ENCODE measurements around the gene SLC35F1.
A peak's percentile ranks its signal among the peaks of the same experiment; 100 is the strongest.

SLC35F1 gene

DNA sequence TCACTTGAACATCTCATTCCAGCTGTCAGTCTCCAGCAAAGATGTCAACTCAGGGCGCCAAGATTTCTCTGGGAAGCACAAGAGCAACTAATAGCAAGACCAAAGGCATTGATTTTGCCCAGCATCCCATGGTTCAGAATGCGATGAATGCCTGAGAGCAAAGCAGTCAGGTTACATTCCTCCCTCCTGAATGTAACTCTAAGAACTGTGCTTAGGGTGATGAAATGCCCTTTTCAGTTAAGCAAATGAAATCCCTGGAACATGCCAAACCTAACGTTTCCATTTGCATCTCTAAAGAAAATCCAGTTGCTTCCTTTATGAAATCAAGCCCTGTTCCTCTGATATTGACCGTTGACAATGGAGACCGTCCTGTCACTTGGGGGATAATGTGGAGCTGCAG lies 417.1 kb downstream of the SLC35F1 start:
- DNase-seq (ENCODE audit: low read depth in 1 of 2, low spot score in 1 of 2) = peak; percentile 27 to 67
- in situ Hi-C loops (cut with HindIII; ENCODE audit: low pct_unique_long_range_greater_than_20kb, low sequenced_read_pairs) = no loop called here
- no peak for TF ChIP-seq JUND (IDR thresholded peaks at IDR 0.05; ENCODE audit: low read depth)

DNA sequence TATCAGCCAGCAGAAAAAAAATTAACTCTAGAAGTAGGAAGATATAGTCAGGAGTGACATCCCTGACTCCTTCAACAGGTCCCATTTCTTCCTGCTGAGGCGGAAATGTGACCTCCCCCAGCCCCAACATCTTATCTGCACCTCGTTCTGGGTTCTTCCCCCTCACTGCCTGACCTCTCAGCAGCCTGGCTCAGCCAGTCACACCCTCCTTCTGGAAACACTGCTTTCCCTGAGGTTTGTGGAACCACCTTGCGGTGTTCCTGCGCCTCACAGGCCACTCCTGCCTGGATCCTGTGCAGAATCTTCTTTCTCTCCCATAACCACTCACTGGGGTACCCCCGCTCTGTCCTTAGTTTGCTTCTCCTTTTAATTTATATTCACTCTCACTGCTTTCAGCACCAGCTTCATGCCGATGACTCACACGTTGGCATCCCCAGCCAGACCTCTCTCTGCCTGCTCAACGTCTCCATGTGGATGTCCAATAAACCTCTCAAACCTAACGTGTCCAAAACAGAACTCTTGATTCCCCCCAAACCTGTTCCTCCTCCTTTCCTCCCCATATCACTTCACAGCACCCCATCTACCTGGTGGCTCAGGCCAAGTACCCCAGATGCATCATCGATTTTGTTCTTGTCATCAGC lies 418.3 kb downstream of the SLC35F1 start:
- no peak for DNase-seq (ENCODE audit: low read depth in 1 of 2, low spot score in 1 of 2)
- in situ Hi-C loops (cut with HindIII; ENCODE audit: low pct_unique_long_range_greater_than_20kb, low sequenced_read_pairs) = no loop called here
- no peak for TF ChIP-seq JUND (IDR thresholded peaks at IDR 0.05; ENCODE audit: low read depth)

DNA sequence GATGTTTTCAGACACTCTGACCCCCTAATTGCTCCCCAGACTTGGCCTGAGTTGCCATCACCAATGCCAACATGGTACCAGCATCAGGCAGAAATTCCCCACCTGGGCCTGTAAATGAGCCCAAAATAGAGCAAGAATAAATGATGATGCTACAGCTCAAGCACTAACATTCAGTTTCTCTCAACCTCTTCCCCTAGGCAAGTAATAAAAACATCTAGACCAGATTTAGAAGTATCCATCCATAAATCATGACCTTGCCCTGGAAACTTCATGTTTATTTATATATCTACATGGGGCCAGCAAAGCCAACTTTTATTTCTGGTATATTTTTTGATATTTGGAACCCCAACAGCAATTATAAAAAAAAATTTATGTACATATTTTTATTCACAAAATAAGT lies 419.6 kb downstream of the SLC35F1 start:
- in situ Hi-C loops (cut with HindIII; ENCODE audit: low pct_unique_long_range_greater_than_20kb, low sequenced_read_pairs) = no loop called here
- DNase-seq (ENCODE audit: low read depth in 1 of 2, low spot score in 1 of 2) = no peak
- no peak for TF ChIP-seq JUND (IDR thresholded peaks at IDR 0.05; ENCODE audit: low read depth)

DNA sequence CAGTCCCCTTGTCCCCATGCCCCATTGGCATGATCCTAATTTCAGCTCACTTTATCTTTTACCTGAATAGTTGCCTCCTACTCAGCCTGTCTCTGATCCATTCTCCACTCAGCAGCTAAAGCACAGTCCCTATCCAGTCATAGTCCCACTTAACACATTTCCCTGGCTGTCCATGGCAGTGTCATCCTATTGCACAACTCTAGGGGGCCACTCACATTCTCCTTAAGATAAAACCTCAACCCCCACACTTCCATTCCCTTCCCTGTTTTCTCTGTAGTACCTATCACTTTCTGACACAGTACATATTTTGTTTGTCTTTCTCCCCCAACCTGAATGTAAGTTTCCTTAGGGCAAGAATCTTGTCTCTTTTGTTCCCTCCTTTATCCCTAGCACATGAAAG lies 420.2 kb downstream of the SLC35F1 start:
- no peak for TF ChIP-seq JUND (IDR thresholded peaks at IDR 0.05; ENCODE audit: low read depth)
- no peak for DNase-seq (ENCODE audit: low read depth in 1 of 2, low spot score in 1 of 2)
- in situ Hi-C loops (cut with HindIII; ENCODE audit: low pct_unique_long_range_greater_than_20kb, low sequenced_read_pairs) = no loop called here

DNA sequence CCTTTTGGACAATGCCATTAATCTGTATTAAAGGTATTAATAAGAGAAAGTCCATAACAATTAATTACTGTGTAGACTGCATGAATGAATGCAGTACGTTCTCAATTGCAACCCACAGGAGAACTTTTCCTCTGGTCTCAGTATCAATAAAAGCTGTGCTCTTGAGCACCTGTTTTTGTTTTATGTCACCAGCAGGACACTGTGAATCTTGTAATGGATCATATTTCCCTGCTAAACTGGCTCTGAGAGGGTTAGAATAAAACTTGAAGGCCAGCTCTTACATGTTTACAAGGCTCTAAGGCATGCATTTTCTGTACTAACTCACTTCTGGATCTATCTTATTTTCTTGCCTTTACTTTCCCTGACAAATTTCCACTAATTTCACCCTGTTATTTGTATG lies 426.7 kb downstream of the SLC35F1 start:
- no peak for TF ChIP-seq JUND (IDR thresholded peaks at IDR 0.05; ENCODE audit: low read depth)
- DNase-seq (ENCODE audit: low read depth in 1 of 2, low spot score in 1 of 2) = peak in 1 of 2 experiments; percentile 29
- in situ Hi-C loops (cut with HindIII; ENCODE audit: low pct_unique_long_range_greater_than_20kb, low sequenced_read_pairs) = no loop called here

DNA sequence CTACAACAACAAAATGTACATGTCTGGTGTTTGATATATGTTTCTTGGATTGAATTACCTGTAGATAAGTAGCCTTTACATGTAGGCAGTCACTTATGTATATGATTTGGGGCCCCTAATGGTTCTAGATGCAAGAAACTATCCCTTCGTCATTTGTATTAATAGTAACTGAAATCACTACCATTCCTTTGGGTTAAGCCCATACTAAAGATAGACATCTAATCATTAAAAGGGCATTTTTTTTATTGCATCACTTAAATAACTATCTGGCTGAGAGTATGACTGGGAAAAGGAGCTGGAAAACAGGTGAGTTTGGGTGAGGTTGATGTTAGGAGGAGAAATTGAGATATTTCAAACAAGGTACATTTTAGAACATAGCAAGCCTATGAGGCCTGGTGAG lies 427.6 kb downstream of the SLC35F1 start:
- in situ Hi-C loops (cut with HindIII; ENCODE audit: low pct_unique_long_range_greater_than_20kb, low sequenced_read_pairs) = no loop called here
- no peak for TF ChIP-seq JUND (IDR thresholded peaks at IDR 0.05; ENCODE audit: low read depth)
- DNase-seq (ENCODE audit: low read depth in 1 of 2, low spot score in 1 of 2) = no peak

DNA sequence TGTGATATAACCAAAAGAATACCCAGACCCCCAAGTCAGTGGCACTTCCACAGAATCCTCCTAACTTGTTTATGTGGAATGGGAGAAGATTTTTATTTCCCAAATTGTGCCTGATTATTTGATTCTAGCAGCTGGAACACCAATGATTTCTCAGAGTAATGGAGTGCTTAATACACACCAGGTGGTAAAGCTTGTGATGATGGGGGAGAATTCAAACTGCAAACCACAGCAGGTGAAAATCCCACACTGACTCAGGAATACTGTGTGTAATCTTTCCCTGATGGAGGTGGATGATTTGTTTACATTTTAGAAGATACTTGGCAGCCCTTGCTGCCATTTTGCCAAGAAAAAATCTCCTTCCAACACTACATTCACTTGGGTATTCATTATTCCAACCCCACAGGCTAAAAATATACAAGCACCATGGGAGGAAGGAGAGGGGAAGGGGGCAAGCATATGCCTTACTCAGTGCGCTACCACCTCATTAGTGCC lies 428.3 kb downstream of the SLC35F1 start:
- no peak for DNase-seq (ENCODE audit: low read depth in 1 of 2, low spot score in 1 of 2)
- TF ChIP-seq JUND (IDR thresholded peaks at IDR 0.05; ENCODE audit: low read depth) = no peak
- in situ Hi-C loops (cut with HindIII; ENCODE audit: low pct_unique_long_range_greater_than_20kb, low sequenced_read_pairs) = no loop called here

DNA sequence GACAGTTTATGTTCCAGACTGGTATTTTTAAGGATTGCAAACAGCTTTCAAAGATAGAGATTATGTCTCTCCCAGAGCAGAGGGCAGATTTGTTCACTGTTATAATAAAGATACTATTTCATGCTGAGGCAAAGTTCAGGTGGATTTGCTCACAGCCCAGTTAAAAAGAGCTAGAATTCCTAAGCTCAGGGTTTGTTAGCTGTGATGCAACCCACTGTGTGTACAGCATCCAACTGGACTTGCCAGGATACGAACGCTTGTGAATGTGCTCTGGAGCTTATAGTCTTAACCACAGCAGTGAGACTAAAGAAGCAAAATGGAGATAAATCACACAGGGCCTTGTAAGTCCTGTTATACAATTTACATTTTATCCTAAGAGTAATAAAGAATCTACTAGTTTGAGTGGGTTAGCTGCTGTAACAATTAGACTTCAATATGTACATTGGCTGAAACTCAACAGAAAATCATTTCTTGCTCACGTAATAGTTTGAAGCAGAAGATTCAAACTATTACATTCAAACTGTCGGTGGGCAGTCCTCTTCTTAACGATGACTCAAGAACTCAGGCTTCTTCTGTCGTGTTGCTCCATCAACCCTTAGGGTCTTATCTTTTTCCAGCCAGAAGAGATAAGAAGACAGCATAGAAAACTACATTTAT lies 437.1 kb downstream of the SLC35F1 start:
- no peak for TF ChIP-seq JUND (IDR thresholded peaks at IDR 0.05; ENCODE audit: low read depth)
- DNase-seq (ENCODE audit: low read depth in 1 of 2, low spot score in 1 of 2) = no peak
- in situ Hi-C loops (cut with HindIII; ENCODE audit: low pct_unique_long_range_greater_than_20kb, low sequenced_read_pairs) = no loop called here

- in situ Hi-C loops (cut with HindIII; ENCODE audit: low pct_unique_long_range_greater_than_20kb, low sequenced_read_pairs) = no loop called here
Observed at GRCh38 chr6:118350881-118351430, 443.9 kb downstream of the SLC35F1 start.

DNA sequence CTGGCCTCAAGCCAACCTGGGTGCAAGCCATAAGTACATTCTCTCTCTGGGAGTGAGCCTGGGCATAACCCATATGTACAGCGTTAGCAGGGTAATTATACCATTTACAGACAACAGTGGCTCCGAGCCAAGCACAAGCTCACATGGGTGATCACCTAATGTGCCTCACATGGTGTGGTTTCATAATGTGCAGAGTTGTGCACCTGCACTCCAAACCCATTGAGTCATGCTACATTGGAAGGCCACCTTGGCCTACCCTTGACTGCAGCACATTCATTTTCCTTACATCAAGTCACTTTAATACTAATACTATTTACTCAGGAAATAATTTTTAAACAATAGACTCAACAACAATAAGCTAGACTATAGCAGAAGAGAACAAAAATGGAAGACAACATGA lies 446.5 kb downstream of the SLC35F1 start:
- in situ Hi-C loops (cut with HindIII; ENCODE audit: low pct_unique_long_range_greater_than_20kb, low sequenced_read_pairs) = no loop called here
- no peak for DNase-seq (ENCODE audit: low read depth in 1 of 2, low spot score in 1 of 2)
- no peak for TF ChIP-seq JUND (IDR thresholded peaks at IDR 0.05; ENCODE audit: low read depth)

More at GRCh38 chr6:118350881-118351430, 443.9 kb downstream of the SLC35F1 start:
- no peak for TF ChIP-seq JUND (IDR thresholded peaks at IDR 0.05; ENCODE audit: low read depth)
- no peak for DNase-seq (ENCODE audit: low read depth in 1 of 2, low spot score in 1 of 2)

DNA sequence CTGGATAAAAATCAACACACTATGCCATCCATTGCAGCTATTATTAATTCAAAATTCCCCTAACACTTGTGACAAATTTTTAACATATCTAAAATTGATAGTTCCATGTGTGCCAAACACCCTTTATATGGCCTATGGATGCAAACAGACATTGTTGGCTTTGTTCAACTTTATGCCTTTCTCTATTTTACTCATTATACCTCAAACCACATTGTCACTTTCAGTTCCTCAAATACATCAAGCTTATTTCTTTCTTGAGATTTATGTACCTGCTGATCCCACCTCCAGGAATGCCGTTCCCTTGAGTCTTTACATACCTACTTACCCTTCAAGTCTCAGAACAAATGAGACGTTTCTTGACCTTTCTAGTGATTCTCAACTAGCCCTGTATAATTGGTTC lies 447.6 kb downstream of the SLC35F1 start:
- no peak for TF ChIP-seq JUND (IDR thresholded peaks at IDR 0.05; ENCODE audit: low read depth)
- no peak for DNase-seq (ENCODE audit: low read depth in 1 of 2, low spot score in 1 of 2)
- in situ Hi-C loops (cut with HindIII; ENCODE audit: low pct_unique_long_range_greater_than_20kb, low sequenced_read_pairs) = no loop called here

DNA sequence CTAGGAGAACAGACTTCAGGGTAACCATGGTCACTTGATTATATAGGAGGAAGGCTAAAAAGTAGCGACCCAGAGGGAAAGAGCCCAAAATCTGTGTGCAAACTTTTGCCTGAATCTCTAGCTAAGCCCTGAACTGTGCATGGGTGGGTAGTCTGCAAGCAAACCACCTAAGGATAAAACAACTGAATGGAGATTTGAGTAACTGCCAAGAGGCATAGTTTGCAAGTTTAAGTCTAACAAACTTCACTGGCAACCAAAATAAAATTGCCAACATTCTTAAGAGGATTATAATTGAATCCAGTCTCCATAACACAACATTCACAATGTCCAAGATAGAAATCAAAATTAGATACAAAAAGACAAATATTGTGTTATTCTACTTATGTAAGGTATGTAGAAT lies 449.0 kb downstream of the SLC35F1 start:
- TF ChIP-seq JUND (IDR thresholded peaks at IDR 0.05; ENCODE audit: low read depth) = no peak
- no peak for DNase-seq (ENCODE audit: low read depth in 1 of 2, low spot score in 1 of 2)
- in situ Hi-C loops (cut with HindIII; ENCODE audit: low pct_unique_long_range_greater_than_20kb, low sequenced_read_pairs) = no loop called here

GRCh38 chr6:118356686-118357085 lies 449.6 kb downstream of the SLC35F1 start:
- TF ChIP-seq JUND (IDR thresholded peaks at IDR 0.05; ENCODE audit: low read depth) = no peak
- in situ Hi-C loops (cut with HindIII; ENCODE audit: low pct_unique_long_range_greater_than_20kb, low sequenced_read_pairs) = no loop called here
- no peak for DNase-seq (ENCODE audit: low read depth in 1 of 2, low spot score in 1 of 2)
